GM21423 (cell line): ENCODE results near the gene DCDC2B.
"Not testable (repeated sequence)": the region's sequence is repeated elsewhere in the genome, so short reads cannot be mapped to it uniquely, and the experiment has no call there.

ENCODE experiments used
- ATAC-seq: cut with Tn5 transposase; IDR thresholded peaks from one replicate; pipeline ENCODE4 v1.9.1; 2021; ENCODE audit warnings: mild to moderate bottlenecking, moderate library complexity; ENCODE audit not compliant: unreplicated experiment

The DCDC2B gene

DNA sequence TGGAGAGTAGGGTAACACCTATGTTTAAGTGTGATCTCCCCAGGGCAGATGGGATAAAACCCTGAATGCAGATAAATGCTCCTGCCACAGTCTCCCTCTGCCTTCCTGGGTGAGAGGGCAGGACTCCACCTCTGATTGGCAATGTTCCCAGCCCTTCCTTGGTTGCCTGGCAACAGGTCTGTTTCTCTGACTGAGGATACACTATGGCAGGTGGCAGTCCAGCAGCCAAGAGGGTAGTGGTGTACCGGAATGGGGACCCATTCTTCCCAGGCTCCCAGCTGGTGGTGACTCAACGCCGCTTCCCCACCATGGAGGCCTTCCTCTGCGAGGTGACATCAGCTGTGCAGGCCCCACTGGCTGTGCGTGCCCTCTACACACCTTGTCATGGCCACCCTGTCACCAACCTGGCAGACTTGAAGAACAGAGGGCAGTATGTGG, at the start of gene DCDC2B:
Gene DCDC2B (plus strand): TSS at position 199 of the 438 bp plus-strand sequence. CDS start 5 bp downstream, at position 204.
- no peak for ATAC-seq

DNA sequence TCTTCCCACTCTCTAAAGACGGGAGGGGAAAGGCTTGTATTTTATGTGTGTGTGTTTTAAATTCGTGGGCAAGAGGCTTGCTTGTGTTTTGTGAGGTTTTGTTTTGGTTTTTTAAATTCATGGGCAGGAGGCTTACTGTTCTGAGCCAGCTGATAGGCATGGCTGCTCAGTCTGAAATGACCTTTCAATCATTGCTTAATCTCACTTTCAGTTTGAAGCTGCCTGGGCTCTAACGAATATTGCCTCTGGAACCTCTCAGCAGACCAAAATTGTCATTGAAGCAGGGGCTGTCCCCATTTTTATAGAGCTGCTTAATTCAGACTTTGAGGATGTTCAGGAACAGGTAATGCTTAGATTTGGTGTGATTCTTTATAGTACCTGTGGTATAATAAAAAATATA, 49.7 kb upstream of the DCDC2B start:
- no peak for ATAC-seq

GRCh38 chr1:32163405-32163804, 45.5 kb upstream of the DCDC2B start:
- ATAC-seq: no peak

GRCh38 chr1:32165633-32166032, 43.3 kb upstream of the DCDC2B start:
- ATAC-seq: not testable (repeated sequence)

- ATAC-seq: no peak
These were observed 37.9 kb upstream of the DCDC2B start for GRCh38 chr1:32170991-32171390.

GRCh38 chr1:32172621-32173245, 36.2 kb upstream of the DCDC2B start:
- ATAC-seq: no peak

DNA sequence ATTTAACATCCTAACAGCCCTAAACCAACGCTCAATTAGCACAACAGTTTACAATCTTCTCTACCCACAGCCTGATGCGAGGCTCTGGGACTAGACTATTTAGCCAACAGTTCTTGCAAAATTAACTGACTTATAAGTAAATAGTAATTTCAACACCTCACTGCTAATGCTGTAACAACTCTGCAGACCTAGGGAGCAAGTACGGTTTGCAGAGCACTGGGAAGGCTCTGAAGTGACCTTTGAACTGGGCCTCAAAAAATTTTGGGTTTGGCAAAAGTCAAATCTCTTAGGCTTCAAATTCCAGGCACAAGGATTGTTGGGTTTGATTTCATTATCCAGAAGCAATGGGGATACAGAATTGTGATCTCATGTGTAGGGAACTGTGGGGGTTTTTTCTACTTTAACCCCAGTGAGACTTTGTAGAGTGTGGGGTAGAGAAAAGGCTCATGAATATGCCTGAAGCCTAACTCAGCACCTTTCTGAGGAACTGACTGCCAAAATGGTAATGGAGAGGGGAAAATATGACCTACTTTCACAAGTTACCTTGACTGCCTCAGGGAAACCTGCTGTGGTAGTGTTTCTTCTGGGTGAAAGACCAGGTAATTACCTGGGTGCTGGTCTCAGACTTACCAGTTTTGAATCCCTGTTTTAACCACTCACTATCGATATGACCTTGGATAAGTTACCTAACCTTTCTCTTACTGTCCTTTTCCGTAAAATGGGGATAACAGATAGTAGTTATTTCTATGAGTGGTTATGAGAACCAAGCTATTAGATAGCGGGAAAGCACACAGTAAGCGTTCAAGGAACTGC, 30.3 kb upstream of the DCDC2B start:
- no peak for ATAC-seq

DNA sequence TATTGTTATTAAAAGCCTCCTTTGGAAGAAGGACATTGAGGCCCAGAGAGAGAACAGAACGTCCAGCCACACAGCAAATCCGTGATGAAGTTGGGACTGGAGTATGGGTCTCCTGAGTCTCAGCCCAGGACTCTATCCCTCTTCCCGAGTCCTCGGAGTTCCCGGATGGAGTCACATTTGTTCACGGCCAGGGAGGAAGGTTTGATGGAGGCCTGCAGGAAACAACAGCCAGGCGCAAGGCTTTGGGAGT, 29.8 kb upstream of the DCDC2B start:
- no peak for ATAC-seq

DNA sequence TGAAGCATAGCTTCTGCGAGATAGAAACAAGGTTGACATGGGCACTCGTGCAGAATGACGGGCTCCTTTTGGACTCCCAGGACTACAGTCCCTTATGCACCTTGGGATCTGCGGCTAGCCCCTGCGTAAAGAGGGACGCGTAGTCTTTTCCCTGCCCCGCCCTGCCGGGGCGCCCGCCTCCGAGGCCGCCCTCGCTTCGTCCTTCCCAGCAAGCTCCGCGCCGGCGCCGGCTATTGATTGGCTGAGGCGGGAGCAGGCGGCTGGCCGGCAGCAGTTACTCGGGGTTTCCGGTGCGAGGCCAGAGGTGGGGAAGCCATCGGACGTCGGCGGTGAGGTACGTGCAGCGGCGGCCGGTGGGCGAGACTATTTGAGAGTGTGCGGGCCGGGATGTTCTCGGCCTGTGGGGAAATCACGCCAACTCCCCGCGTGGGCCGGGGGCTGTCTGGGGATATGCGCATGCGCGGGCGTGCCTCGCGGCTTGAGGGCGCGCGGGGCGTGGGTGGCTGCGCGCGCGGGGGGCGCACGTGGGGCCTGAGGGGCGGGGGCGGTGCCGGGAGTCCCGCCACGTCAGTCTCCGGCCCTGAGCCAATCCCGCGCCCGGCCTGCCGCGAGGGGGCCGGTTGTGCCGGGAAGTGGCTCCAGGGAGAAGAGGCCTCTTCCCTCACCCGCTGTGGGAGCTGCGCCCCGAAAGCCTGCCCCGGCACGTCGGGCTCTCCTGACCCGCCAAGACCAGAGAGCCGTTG, 29.3 kb upstream of the DCDC2B start, which contains the start of gene TXLNA:
Gene TXLNA (plus strand): TSS at position 233 of the 743 bp plus-strand sequence. CDS start 671 bp downstream, outside the sequence.
- ATAC-seq: peak; percentile 84

DNA sequence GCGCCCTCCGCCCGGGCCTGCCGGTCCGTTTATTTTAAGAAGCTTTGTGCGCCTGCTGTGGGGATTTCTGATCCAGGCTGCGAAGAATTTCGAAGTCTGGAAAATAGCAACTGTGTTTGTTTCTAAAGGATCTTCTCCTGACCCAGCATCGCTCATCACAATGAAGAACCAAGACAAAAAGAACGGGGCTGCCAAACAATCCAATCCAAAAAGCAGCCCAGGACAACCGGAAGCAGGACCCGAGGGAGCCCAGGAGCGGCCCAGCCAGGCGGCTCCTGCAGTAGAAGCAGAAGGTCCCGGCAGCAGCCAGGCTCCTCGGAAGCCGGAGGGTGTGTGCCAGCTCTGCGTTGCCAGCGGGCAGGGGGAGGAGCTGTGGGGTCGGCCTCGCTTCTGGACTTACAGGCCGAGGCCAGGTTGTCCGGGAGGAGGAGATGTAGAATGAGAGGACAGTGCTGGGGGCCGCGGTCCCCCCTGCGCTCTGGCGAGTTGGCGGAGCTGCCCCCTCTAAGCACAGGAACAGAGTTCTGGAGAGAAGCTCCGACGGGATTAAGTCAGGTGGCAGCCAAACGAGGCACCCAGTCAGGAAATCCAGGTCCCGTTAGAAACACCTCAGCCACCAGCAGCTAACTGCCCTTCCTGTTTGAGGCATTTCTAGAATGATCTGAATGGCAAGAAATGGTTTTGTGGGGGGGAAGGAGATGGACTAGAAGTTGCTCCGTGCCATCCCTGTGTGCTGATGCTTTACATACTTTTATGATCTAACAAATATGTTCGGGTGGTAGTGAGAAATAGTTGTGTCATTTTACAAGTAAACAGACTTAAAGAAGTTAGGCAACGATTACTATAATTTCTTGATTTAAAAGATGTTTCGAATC, 28.5 kb upstream of the DCDC2B start:
- peak; percentile 5 for ATAC-seq

DNA sequence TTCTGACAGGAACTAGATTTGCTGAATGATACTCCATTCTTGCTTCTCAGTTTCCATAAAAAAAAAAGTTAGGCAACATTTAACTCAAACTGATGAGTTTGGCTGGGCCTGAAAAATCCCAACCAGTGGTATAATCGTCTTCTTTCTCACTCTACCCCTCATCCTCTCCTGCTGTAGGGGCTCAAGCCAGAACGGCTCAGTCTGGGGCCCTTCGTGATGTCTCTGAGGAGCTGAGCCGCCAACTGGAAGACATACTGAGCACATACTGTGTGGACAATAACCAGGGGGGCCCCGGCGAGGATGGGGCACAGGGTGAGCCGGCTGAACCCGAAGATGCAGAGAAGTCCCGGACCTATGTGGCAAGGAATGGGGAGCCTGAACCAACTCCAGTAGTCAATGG, 27.8 kb upstream of the DCDC2B start:
- ATAC-seq: no peak

DNA sequence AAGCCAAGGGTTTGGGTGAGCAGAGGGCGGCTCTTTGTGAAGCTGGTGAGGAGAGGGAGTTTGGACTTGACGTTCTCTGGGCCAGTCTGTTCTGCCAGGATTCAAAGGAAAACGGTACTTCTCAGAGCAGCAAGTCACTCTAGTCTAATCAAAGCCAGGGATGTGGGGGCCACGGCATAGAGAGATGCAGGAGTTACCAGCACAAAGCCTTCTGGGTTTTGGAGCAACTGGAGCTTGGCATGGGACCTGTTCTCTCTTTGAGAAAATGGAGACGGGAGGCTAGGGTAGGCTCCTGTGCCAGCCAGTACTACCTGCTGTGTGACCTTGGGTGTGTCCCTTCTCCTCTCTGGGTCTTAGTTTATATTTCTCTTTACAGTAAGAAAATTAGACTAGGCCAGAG, 27.3 kb upstream of the DCDC2B start:
- ATAC-seq: no peak

DNA sequence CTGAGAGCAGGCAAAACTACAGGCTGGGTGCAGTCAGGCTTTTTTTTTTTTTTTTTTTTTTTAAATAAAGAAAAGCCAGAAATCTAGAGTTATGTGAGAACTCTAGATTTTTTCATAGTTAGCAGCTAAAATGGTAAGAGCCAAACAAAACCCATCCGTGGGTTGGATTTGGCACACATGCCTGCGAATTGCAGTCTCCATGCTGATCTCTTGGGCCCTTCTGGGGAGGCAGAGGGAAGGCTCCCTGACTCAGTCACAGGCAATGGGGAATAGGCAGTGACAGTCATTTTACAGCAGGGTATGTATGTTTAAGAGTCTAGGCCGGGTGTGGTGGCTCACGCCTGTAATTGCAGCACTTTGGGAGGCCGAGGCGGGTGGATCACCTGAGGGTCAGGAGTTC, 26.8 kb upstream of the DCDC2B start:
- no peak for ATAC-seq

DNA sequence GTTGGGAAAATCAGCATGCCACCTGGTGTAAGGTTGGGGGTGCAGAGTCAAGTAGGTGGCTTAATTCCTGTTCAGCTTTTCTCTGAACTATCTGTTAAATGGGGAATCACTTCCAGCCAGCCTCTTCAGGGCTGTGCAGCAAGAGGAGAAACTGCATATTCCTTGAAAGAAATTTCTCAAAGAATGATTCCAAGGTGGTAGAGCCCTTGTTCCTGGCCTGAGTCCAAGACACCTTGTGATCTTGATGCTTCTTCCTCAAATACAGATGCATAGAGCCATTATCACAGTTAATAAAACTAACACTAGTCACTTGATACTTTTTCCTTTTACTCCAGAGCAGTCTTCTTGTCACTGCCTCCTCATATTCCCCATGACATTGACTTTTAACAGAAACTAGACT, 24.2 kb upstream of the DCDC2B start:
- ATAC-seq: no peak

DNA sequence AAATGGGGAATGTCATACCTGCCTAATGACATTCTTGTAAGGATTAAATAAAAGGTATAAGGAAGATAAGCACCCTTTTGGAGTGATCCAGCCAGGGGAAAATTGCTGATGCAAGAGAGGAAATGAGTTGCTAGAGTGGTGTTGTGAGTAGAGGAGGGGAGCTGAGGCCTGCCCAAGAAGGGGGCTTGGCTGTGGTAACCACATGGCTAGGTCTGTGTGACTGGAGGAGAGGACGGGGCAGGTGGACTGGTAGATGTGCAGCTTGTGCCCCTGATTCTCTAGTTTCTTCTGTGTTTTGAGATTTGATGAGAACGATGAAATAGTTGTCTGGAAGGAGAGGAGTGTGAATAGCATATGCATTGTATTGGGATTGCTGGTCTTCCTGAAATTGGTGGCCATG, 22.8 kb upstream of the DCDC2B start:
- ATAC-seq: no peak

GRCh38 chr1:32186491-32186890, 22.4 kb upstream of the DCDC2B start:
- ATAC-seq: no peak

DNA sequence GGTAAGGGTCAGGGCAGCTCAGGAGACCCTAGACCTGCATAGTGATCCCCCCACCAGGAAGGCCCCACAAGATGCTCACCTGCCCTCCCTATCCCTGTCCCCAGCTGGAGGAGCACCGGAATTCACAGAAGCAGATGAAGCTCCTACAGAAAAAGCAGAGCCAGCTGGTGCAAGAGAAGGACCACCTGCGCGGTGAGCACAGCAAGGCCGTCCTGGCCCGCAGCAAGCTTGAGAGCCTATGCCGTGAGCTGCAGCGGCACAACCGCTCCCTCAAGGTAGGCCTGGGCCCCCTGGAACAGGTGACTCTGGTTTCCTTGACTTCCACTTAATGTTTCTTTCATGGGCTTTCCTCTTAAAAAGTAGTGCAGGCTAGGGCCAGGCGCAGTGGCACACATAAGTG, 21.0 kb upstream of the DCDC2B start:
- no peak for ATAC-seq

DNA sequence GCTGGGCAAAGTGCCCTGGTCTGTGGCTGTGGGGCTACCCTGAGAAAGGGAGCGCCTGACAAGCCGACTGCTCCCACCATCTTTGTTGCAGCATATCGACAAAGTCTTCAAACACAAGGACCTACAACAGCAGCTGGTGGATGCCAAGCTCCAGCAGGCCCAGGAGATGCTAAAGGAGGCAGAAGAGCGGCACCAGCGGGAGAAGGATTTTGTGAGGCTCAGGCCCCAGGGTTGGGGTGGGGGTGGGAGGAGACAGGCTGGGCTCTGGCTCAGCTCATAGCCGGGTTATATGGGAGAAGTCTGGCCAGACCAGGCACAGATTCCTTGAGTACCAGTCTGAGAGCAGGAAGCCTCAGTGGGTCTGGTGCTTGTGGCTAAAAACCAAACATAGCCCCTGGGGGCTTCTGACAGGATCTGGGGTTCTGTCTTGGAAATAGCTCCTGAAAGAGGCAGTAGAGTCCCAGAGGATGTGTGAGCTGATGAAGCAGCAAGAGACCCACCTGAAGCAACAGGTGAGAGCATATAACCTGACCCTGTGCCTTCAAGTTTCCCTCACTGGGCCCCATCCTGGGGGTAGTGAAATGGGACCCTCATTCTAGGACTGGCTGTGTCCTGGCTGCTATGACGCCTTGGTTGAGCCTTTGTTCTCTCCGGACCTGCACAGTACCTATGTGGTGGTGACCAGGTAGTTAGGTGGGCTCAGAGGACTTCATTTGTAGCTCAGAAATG, 16.5 kb upstream of the DCDC2B start:
- ATAC-seq: no peak

- no peak for ATAC-seq
These were observed 13.9 kb upstream of the DCDC2B start for GRCh38 chr1:32194984-32195383.

- ATAC-seq: no peak
These were observed 13.4 kb upstream of the DCDC2B start for GRCh38 chr1:32195531-32195930.
